Stimulated activated CD8-positive, alpha-beta memory T cell treated with anti-CD3 and anti-CD28 coated beads, Interleukin-15, amount 100 ng/mL, for 4 hours (primary cell): Measurements from ENCODE around the gene CDKN2AIPNL.
A peak's percentile ranks its signal among the peaks of the same experiment; 100 is the strongest.
"Not testable (repeated sequence)": the region's sequence is repeated elsewhere in the genome, so short reads cannot be mapped to it uniquely, and the experiment has no call there.

Experiments
- DNase-seq, 2 donors: peaks; one replicate each; pipeline ENCODE4 v3.0.0-alpha.2; 2020; ENCODE audit warnings: low read depth in 2 of 2

CDKN2AIPNL gene

DNA sequence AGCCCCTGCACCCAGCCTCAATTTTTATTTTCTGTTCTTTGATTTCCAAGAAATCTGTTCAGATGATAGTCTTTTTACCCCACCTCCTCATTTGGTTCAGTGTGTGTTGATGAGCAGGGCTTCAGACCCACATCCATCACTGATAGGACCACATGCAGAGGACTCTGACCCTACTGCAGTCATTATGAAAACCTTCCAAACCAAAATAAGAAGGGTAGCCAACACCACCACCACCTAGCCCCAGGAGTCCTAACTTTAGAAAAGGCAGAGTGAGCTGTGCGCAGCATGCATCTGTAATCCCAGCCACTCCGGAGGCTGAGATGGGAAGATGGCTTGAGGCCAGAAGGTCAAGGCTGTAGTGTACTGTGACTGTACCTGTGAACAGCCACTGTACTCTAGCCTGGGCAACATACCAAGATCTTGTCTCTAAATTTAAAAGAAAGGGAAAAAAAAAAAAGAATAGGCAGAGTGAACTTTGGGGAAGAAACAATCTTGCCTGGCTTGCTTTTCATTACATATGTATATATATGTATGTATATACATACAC lies 13.0 kb downstream of the CDKN2AIPNL start:
- DNase-seq: no peak

- DNase-seq: no peak
Measured at GRCh38 chr5:134397196-134397595, 14.5 kb downstream of the CDKN2AIPNL start.

DNA sequence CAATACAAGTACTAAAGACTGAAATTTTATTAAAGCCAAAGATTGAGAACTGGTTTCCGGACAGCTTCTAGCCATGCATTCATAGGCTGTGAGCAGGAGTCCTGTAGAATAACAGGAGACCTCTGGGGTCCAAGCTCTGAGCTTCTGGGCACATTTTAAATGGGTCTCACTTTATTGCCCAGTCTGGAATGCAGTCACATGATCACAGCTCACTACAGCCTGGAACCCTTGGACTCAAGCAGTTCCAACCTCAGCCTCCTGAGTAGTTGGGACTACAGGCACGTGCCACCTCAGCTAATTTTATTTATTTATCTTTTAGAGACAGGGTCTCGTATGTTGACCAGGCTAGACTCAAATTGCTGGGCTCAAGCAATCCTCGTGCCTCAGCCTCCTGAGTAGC lies 15.4 kb downstream of the CDKN2AIPNL start:
- no peak for DNase-seq

DNA sequence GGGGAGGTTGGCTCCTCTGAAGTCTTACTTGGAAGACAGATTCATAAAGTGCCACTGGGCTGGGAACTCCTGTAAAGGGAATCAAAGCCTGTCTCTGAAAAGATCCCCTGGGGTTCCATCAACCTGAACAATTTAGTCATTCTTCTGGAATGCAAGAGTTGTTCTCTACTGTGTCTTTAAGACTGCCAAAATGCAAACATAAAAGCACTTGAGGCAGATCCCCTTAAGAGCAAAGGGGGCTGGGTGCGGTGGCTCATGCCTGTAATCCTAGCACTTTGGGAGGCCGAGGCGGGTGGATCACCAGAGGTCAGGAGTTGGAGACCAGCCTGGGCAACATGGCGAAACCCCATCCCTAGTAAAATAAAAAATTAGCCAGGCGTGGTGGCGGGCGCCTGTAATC lies 16.7 kb downstream of the CDKN2AIPNL start:
- DNase-seq: no peak

DNA sequence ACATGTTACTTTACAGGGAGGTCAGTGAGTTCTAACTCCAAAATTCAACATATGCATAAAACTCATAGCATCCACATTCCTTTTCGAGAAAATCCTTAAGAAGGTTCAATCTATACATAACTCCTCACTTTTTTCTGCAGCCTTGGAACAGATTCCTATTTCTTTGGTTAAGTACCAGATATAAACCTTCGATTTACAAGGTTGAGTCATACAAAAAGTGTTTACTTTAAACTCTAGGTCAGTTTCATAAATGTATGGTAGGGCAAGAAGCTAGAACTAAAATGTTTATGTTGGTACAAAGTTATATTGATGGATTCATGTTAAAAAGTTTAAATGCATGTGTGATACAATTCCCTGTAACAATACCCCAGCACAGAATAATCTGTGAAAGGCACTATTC lies 19.4 kb downstream of the CDKN2AIPNL start:
- DNase-seq: no peak

DNA sequence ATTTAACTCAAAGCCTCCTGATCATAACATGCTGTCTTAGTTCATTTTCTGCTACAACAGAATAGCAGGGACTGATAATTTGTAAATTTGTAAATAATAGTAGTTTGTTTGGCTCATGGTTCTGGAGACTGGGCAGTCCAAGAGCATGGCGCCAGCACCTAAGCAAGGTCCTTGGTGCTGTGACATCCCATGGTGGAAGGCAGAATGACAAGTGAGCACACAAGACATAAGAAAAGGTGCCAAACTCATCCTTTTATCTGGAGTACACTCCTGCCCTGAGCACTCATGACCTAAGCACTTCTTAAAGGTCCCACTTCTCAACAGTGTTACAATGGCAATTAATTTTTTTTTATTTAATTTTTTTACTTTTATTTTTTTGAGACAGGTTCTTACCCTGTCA lies 24.2 kb downstream of the CDKN2AIPNL start:
- no peak for DNase-seq

DNA sequence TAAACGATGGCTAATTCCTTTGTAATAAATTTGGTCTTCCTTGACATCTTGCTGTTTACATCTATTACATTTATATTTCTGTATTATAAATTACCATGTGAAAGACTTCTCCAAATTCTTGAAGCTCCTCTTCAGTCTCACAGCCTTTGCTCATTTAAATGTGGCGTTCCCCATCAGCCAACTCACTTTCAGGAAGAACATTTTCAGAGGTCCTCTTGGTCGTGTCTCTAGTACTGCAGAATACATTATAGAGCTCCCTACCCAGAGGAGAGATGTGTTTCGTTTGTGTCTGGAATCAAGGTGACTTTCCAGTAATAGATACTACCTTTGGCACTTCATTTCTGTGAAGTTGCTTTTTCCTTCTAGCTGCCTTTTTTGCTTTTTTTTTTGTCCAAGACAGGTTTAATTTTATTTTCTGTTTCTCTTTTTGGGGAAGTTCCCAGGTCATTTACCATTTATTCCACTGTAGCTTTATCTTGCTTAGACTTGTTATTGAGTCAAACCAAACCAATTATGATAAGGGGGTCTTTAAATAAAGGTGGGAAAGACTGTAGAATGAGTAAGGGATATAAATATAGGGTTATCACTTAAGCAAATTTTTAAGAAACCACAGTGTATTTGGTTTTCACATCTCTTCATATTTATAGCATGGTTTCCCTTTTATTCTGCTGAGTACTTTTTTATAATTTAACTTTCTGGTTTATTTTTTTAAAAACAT lies 27.5 kb downstream of the CDKN2AIPNL start:
- no peak for DNase-seq

DNA sequence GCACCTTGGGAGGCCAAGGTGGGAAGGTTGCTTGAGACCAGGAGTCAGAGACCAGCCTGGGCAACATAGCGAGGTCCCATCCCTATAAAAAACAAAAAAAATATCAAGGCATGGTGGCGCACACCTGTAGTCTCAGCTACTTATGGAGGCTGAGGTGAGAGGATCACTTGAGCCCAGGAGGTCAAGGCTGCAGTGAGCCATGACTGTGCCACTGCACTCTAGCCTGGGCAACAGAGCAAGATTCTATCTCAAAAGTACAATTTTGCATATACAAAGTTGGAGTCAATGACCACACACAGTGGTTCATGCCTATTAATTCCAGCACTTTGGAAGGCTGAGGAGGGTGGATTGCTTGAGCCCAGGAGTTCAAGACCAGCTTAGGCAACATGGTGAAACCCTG lies 29.5 kb downstream of the CDKN2AIPNL start:
- not testable (repeated sequence) for DNase-seq

GRCh38 chr5:134380346-134380745 lies 31.3 kb downstream of the CDKN2AIPNL start:
- no peak for DNase-seq

GRCh38 chr5:134374232-134374631 lies 37.4 kb downstream of the CDKN2AIPNL start:
- DNase-seq: no peak

GRCh38 chr5:134373633-134374032 lies 38.0 kb downstream of the CDKN2AIPNL start:
- DNase-seq: not testable (repeated sequence)

- peak in 1 of 2 donors; percentile 10 for DNase-seq
Measured at GRCh38 chr5:134371834-134372340, 39.8 kb downstream of the CDKN2AIPNL start.

DNA sequence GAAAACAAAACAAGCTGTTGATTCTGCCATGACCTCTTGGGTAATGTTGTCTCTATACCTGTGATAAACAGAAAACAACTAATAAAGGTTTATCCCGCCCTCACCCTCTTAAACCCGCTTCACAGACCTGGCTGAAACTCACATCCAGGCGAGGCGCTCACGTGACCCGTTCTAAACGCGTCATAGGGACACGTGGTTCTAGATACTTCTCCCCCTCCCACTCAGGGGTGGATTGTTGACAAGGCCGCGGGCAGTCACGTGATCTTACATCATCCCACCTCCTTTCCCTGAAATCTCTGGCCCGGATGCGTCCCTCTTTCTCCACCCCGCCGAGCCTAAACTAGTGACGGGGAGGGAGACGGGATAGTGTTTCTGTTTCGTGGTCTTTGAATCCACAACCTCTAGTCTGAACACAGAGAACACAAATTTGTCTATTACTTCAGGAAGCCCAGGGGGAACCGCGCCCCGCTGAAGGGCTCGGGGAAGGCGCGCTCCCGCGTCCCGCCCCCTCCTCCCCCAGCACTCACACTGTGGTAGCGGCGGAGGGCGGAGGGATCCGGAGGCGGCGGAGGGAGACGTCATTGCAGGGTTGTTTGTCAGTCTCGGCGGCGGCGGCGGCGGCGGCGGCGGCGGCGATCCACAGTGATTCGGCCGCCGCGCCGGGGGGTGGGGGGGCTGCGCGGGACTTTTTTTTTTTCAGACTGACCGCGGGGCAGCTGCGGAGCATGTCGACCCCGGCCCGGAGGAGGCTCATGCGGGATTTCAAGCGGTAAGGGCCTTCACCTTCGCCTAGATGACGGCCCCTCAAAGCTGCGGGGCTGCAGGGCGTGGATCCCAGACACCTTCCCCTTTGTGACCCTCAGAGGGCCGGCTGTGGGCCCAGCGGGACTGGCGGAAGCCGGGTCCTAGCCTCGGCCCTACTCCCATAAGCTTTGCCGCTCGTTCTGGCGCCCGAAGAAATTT lies 40.5 kb downstream of the CDKN2AIPNL start, which contains the start of gene UBE2B:
Gene UBE2B (plus strand): TSS at position 699 of the 963 bp plus-strand sequence. CDS start 27 bp downstream, at position 726.
- DNase-seq: peak; percentile 91 to 96

- no peak for DNase-seq
Measured at GRCh38 chr5:134370311-134370870, 41.3 kb downstream of the CDKN2AIPNL start.

DNA sequence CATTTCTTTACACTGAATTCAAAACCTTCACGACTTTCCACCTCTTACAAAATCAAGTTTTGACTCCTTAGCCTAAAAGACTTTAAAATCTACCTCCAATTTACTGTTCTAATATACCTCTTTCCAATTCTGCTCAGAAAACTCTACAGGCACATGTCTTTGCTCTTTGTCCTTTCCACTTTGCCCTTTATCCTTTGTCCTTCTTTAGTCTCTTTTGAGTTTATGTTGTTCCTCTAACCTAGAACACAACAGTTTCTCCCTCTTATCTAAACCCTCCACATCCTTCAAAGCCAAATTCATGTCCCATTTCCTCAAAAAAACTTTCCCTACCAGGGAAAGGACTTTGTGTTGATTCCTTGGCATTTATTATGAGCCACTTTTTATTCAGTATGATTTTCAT lies 46.1 kb downstream of the CDKN2AIPNL start:
- no peak for DNase-seq

DNA sequence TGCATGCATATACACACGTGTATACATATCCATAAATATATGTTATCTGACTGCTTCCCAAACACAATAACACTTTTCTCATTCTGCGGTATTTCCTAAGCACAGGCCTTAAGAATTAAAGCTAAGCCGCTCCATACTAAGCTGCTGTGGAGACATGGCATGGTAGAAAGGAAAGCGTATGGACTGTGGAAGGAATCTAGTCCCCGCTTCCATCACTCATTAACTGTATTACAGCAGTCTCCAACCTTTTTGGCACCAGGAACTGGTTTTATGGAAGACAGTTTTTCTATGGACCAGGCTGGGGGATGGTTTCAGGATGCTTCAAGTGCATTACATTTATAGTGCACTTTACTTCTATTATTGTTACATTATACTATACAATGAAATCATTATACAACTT lies 56.0 kb downstream of the CDKN2AIPNL start:
- no peak for DNase-seq
